ENCODE measurements around the gene ZBTB2.

GRCh38 chr6:151436802-151437201, 45.4 kb upstream of the ZBTB2 start:
- no peak for TF ChIP-seq CTCF (conservative IDR thresholded peaks at IDR 0.05)
- no peak for TF ChIP-seq ZFX (IDR thresholded peaks at IDR 0.05)
